ENCODE results near the gene SLC25A18.

The SLC25A18 gene

DNA sequence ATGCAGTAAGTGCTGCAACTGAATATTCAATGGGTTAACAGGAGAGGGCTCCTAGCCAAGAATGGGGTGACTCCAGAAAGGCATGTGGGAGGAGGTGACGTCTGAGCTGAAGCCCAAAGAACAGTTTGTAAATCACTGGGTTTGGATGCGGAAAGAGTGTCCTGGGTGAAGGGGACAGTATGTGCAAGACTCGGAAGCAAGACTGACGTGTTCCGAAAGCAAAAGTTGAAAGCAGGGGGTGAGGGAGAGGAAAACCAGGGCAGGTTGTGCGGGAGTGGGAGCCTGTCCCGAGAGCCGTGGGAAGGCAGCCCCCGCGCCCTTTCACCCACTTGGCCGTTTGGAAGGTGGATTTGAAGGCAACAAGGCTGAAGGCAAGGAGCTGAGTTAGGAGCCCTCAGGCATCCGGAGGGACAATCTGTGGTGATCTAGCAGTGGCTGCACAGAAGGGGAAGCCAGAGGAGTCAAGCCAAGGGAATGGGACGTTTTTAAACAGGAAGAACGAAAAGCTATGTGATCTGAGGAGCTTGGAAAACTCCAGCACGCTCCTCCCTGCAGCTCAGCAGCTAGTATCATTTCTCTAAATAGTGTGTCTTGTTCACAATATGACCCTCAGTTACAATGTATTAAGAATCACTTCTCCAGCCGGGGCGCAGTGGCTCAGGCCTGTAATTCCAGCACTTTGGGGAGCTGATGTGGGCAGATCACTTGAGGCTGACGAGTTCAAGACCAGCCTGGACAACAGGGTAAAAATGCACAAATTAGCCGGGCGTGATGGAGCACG lies 7.7 kb downstream of the SLC25A18 start:
- no peak for DNase-seq

DNA sequence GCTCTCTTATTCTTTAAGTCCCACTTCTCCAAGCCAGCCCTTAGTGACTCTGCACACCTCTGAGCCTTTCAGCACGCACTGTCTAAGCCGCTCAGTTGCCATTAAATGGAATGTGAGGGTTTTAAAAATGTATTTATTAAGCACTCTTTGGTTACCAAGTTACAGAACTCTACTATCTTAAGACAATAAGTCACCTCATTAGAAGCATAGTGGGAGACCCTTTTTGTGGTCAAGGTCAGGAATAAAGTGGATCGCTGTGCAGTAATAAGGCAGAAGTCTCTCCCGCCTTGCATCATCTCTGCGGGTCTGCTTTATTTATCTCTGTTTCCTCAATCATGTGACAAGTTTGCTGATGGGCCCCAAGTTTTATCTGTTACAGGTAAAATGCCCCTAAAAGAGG lies 11.9 kb downstream of the SLC25A18 start:
- DNase-seq: no peak

DNA sequence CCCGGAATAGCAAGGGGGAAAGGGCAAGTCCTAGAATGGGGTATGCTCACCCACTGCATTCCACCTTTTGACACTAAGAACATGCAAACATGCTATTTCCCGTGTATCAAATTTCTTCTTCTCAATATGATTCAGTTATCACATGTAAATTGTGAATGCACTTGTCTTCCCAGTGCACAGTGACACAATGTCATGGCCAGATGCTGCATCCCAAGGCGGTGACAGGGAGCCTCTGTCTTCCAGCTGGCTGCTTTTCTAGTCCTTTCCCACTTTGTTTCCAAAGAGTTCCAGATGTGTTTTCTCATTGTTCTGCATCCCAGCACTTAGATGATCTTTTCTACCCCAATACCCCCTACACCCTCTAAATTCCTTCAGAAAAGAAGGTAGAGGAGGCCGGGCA lies 12.4 kb downstream of the SLC25A18 start:
- no peak for DNase-seq

DNA sequence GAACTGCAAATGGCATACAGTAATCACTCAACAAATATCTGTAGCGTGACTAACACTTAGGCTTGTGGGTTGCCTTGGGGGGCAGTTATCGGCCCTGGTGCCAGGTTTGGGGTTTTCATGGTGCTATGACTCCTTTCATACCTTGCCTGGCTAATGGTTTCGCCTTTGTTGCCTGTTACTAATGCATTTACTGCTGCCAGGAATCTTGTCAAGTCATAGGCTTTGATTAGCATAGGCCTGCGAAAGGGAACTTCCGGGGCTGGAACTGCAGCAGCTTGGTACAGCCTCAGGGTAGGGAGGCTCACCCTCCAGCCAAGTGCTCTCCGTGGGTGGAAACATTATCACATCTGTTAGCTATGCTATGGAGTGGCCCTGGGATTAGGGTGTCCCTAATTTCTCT lies 13.2 kb downstream of the SLC25A18 start:
- DNase-seq: no peak

DNA sequence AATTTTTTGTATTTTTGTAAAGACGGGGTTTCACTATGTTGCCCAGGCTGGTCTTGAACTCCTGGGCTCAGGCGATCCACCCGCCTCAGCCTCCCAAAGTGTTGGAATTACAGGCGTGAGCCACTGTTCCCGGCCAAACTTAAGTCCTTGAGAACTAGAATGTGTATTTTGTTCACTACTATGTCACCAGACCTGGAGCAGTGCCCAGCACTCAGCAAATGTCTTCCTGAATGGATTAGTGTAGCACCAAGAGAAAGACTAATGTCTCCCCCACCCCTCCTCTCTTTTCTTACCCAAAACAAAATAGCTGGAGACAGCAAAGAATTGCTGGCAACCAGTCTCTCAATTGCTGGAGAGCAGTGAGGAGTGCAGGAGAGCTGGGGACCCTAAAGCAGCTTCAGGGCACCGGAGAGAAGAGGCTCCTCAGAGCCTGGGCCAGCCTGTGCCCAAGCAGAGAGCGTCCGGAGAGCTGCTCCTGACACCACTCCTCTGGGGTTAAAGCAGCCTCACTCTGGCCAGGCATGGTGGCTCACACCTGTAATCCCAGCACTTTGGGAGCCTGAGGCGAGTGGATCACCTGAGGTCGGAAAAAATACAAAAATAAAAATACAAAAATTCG lies 14.9 kb downstream of the SLC25A18 start:
- no peak for DNase-seq

DNA sequence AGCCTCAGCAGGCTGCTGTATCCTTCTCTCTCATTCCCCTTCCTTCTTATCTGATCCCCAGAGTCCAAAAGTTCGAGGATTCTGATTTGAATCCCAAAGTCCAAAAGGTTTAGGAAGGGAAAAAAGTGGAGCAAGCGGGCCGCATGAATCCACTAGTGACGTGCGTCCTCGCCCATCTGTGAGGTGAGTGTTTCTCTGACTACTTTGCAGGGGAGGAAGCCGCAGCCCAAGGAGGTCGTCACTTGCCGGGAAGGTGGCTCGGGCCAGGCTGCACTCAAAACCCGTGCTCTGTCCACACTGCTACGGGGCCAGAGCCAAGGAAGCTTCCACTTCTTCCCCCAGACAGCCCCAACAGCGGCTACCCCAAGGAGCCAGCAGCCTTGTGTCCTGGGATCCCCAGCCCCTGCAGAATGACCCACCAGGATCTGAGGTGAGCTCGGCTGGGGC lies 16.3 kb downstream of the SLC25A18 start:
- DNase-seq: no peak

DNA sequence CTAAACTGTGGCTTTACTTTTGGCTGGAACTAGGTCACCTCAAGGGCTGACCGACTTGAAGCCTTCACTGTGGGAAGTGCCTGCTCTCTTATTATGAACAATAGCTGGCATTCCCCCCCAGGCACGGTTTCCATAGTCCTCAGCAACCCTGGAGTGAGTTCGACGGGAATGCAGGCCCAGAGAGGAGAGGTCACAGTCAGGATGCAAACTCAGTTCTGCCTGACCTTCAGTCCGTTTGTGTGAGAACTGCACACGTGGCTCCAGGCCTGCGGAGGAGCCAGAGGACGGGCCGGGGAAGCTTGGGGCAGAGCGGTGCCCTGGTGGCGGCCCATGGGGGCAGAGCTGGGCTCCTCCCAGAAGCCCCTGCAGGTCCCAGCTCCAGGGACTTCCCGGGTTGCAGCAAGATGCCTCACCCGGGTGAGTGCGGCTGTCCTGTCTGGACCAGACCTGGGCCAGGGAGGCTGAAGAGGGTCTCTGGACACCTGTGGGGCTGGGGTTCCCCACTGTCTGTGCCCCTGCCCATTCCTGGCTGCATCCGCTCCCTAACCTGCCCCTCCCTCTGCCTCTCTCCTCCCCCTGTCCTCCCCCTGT lies 17.2 kb downstream of the SLC25A18 start:
- no peak for DNase-seq

DNA sequence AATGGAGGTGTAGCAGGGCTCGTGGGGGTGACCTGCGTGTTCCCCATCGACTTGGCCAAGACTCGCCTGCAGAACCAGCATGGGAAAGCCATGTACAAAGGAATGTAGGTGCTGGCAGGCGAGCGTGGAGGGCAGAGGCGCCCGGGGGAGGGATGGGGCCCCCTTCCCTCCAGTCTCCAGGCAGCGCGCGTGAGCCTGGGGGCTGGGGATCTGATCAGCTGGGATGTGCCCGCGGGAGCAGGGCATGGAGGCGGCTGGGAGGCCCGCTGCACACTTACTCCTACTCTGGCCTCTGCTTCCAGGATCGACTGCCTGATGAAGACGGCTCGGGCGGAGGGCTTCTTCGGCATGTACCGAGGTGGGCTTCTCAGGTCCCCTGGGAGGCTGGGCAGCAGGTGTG lies 17.8 kb downstream of the SLC25A18 start:
- no peak for DNase-seq

DNA sequence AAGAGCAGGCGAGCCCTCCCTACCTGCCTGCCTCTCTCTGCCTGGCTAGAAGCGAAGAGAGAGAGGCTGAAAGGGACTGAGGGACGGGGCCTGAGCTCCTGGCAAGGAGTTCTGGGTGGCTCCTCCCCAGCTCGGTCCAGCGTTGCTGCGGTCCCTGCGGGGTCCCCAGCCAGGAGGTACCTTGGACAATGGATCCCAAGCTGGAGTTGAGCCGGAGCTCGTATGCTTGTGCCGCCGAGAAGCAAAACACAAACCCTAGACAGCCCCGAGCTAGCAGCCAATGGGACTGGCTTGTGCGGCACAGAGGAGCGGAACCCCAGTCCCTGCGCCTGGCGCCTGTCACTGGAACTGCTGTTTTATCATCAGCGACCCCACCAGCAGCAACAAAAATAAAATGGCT lies 18.3 kb downstream of the SLC25A18 start:
- DNase-seq: no peak

DNA sequence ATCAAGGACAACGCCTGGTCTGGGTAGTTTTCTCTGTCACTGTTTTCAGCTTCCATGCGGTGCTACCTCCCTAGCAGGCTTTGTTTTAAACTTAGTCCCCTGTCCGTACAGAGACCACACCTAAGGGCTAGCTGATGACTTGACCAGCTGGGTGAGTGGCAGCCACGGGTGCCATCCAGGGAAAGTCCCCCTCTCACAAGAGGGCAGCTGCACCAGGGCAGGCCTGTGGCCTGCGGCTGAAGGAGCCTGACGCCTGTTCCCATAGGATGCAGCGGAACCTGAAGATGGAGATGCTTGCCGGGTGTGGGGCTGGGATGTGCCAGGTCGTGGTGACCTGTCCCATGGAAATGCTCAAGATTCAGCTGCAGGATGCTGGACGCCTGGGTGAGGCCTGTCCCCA lies 19.9 kb downstream of the SLC25A18 start:
- no peak for DNase-seq

DNA sequence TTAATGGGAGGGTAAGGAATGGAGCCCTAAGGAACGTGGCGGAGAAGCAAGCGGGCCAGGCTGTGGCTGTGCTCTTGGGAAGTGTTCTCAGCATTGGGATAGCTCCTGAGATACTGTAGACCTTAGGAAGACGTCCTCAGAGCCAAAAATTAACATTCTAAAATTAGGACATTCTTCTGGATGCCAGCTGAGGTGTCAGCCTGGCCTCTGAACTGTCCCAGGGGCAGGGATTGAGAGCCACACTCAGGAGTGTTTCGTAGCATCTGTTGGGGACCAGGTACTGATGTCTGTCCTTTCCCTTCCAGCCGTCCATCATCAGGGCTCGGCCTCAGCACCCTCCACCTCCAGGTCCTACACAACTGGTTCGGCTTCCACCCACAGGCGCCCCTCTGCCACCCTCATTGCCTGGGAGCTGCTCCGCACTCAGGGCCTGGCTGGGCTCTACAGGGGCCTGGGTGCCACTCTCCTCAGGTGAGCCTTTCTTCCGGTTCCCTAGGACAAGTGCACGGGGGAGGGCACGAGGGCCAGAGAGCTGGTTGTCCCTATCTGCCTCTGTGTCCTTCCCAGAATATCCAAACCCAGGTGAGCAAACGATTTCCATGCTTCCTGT lies 23.6 kb downstream of the SLC25A18 start:
- DNase-seq: no peak

DNA sequence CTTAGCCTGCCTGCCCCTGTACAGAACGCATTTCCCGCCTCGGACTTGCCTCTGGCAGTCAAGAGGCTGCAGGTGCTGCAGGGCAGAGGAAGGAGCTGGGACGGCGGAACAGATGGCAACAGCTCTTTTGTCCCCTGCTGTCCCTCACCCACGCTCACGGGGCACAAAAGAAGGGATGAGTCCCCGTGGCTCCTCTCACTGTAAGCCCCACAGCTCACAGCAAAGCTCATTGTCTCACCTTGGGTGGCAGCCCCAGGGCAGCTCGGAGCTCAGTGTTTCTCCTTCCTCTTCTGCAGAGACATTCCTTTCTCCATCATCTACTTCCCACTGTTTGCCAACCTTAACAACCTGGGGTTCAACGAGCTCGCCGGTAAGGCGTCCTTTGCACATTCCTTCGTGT lies 24.3 kb downstream of the SLC25A18 start:
- no peak for DNase-seq

DNA sequence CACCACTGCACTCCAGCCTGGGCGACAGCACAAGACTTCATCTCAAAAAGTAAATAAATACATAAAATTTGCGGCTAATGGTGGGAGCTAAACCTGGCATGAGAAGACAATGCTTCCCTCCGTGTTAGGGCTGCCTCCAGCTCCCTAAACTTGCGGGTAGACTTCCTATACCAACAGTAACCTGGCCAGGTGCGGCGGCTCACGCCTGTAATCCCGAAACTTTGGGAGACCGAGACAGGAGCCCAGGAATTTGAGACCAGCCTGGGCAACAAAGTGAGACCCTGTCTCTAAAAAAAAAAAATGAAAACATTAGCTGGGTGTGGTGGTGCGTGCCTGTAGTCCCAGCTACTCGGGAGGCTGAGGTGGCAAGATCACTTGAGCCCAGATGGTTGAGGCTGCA lies 25.3 kb downstream of the SLC25A18 start:
- DNase-seq: no peak

DNA sequence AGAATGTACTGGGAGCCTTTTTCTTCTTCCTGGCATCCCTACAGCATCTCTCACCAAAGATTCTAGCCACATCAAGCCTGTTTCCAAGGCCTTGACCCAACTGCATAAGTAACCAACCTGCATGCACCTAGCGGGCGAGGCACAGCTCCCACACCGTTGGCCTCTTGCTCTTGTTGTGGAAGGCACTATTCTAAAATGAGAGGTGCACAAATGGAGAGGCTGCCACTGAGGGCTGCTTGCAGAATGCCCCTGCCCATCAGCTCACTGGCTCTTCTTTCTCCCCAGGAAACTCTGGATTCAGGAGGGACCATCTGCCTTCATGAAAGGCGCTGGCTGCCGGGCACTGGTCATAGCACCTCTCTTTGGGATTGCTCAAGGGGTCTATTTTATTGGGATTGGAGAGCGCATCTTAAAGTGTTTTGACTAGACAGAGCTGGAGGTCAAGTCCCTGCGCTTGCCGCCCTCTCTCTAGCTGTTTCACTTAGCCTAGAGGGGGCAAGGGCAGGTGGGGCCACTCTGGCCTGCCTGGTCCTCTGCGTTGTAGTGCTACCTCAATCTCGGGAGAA lies 26.6 kb downstream of the SLC25A18 start:
- no peak for DNase-seq

DNA sequence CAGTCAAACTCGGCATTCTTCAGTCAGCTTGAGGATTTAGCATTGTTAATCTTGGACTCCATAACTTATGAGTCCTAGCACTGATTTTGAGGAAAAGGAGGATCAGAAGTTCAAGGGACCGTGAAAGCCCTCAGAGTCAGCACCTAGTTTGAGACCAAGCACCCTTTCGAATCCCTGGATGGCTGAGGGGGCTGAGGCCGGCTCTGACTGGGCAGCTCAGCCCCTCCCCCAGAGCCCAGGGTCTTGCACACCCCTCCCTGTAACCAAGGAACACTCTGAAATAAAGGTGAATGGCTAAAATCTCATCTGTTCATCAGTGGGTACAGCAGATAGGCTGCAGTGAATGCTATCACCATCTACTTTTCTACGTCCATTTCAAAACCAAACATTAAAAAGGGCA lies 27.3 kb downstream of the SLC25A18 start:
- DNase-seq: no peak

DNA sequence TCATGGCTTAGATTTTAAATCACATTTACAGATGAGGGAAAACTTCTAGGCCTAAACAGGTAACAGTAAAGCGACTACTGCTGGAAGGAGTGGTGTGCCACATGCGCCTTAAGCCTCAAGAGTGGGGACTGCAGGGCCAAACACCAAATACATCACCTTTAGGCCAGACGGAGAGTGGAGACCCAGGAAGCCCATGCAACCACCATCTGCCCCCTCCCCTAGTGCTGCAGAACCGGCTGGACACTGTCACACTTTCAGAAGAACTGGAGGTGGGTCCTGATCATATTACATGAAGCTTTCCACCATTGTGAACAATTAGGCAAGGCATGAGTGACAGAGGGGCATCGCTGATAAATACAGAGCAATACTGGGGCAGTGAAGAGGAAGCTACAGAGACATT lies 28.9 kb downstream of the SLC25A18 start:
- no peak for DNase-seq

DNA sequence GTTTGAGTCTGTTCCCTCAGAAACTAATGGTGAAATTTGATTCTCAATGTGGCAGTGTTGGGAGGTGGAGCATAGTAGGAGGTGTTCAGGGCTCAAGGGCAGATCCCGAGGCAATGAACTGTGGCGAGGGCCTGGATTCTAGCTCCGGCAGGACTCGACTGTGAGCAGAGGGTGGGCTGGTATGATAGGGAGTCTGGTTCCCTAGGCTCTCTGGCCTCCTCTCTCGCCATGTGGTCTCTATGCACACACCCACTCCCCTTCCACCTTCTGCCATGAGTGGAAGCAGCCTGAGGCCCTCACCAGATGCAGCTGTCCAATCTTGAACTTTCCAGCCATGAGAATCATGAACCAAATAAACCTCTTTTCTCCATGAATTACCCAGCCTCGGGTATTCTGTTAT lies 32.9 kb downstream of the SLC25A18 start:
- DNase-seq: no peak

DNA sequence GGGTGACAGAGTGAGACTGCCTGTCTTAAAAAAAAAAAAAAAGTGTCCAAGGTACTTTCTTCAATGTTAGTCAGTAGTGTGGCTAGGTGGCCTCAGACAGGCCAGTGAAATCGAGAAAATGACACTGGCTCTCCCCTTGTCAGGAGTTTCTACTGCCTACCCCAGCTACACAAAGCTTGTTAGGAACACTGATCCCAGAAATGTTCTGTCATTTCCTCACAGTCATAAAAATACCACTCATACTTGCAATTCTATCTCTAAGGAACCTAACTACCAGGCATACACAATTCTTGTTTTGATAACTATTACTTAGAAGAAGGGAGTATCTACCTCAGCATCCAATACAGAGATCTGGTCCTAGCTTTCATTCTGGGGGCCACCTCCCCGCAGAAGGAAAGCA lies 33.9 kb downstream of the SLC25A18 start:
- DNase-seq: no peak

DNA sequence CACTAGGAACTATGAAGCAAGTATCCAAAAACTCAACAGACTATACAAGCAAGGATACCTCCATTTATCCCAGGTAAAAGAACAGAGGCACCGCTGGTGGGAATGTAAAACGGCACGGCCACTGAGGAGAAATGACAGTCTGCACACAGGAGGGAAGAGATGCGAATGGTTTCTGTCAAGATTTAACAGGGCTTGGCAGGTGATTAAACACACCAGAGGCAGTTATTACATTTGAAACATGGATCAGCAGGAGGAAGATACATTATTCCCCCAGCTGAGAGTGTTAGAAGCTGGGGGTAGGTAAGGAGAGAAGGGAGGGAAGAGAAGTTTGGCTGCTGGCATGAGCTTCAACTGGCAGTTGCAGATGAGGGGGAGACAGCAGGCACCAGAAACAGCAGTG lies 35.0 kb downstream of the SLC25A18 start:
- no peak for DNase-seq

DNA sequence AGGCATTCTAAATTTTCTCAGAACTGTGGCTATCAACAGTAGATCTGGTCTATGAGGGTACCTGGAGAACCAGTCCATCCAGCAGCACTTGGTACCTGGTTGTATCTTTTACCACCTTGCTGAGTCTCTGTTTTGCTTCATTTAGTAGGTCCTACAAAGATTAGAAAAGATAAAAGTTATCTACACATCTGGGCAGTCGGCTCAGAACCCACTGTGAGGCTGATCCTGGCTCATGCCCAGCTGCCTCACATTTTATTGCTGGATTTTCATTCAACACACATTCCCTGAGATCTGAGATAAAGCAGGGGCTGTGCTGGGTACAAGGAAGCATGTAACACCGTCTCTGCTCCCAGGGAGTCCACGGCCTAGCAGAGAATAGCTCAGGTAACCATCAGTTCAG lies 37.7 kb downstream of the SLC25A18 start:
- no peak for DNase-seq

DNA sequence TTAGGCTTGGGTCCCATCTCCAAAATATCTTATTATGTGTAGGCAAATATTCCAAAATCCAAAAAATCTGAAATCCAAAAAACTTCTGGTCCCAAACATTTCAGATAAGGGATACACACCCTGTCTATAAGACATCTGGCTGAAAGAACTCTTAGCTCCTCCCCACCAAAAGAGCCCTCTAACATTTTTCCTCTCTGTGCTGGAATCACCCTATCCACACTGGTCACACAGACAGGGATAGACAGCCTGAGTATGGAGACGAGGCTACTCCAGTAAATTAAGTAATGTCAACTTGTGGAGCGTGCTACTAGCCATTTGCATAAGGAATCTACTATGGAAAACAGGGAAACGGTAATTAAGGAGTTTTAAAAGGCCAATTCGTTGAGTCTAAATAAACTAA lies 40.4 kb downstream of the SLC25A18 start:
- no peak for DNase-seq

DNA sequence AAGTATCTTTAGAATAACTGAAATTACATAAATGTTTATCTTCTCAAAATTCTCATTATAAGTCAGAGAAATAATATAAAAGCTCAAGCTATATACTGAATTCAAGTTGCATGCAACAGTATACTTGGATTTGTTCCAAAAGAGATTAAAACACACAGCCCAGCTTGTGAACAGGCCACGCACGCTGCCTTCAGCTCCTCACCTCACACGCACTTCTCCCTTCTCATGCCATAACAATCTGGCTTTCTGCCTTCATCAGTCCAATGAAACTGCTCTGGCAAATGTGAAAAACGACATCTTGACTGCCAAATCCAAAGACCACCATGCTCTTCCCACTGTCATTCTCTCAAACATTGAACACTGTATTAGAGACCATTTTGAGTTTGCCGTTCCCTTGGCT lies 43.2 kb downstream of the SLC25A18 start:
- no peak for DNase-seq

DNA sequence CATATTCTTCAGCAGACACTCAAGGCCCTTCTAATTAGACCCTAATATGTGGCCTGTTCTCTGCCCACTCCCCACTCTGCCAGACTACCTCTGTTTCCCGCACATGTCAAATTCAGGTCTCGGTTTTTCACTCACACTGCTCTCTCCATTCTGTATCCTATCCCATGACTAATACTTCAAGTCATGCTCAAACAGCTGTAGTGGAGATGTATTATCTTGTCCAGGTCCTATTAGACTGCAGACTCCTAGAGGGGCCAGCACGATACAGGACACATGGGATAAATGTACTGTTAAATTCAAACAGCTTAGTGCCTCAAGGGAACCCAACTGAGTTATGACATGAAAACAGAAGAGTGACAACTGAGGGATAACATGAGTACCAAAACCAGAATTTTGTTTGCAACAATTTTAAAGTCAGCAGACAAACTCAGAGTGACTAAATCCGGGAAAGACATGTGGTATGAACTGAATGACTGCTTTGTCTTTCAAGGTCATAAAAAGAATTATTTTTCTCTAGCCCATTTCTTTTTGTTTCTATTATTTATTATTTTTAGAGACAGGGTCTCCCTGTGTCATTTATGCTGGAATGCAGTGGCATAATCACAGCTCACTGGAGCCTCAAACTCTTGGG lies 44.7 kb downstream of the SLC25A18 start:
- DNase-seq: no peak

Measured in CD4-positive, alpha-beta T cell treated with Interleukin-10 for 1 hour (primary cell).